BLaER1 treated with 17β-estradiol and CSF1 and Interleukin-3, amounts not matched to agents 10 nM and 100 nM (cell line): ENCODE results near the gene S1PR3.

Experiments used
- H3K27ac ChIP-seq, 11 experiments: shearing (Covaris generic); formaldehyde crosslinking; 2 replicates each; pipeline ENCODE4 v1.8.1; 2022
- H3K27me3 ChIP-seq, 11 experiments: shearing (Covaris generic); formaldehyde crosslinking; 2 replicates each; pipeline ENCODE4 v1.8.1; 2022
- H3K36me3 ChIP-seq, 11 experiments: shearing (Covaris generic); formaldehyde crosslinking; 2 replicates each; pipeline ENCODE4 v1.8.1; 2022
- H3K4me1 ChIP-seq, 10 experiments: shearing (Covaris generic); formaldehyde crosslinking; 2 replicates each; pipeline ENCODE4 v1.8.1; 2022
- H3K4me2 ChIP-seq, 11 experiments: shearing (Covaris generic); formaldehyde crosslinking; 2 replicates each; pipeline ENCODE4 v1.8.1; 2022
- H3K4me3 ChIP-seq, 10 experiments: shearing (Covaris generic); formaldehyde crosslinking; 2 replicates each; pipeline ENCODE4 v1.8.1; 2022
- H3K9ac ChIP-seq, 11 experiments: shearing (Covaris generic); formaldehyde crosslinking; 2 replicates each; pipeline ENCODE4 v1.8.1; 2022
- H3K9me3 ChIP-seq, 11 experiments: shearing (Covaris generic); formaldehyde crosslinking; replicated peaks in 1 of 11; 2 replicates each; pipeline ENCODE4 v1.8.1; 2022
- H4K20me1 ChIP-seq, 11 experiments: shearing (Covaris generic); formaldehyde crosslinking; 2 replicates each; pipeline ENCODE4 v1.8.1; 2022
- Cebpa-rat ChIP-seq, 11 experiments: shearing (Covaris generic); IDR thresholded peaks; 2 replicates each; pipeline ENCODE4 v1.8.1; 2022

The S1PR3 gene

DNA sequence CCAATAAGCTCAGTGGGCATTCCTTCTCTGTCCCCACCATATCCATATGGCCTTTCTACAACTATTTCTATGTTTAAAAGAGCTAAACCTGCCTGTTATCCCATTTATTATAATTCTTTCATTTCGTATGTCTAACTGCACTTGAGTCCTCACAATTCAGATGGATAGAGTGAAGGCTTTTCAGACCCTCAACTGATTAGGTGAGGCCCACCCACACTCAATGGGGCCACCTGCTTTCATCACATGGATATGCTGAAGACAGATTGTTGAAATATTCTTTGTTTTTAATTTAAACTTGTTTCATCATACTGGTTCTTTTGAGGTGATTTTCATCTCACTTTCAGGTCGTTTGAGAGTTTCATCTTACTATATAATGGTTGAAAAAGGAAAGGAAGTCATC, 5.7 kb upstream of the S1PR3 start:
- Histone ChIP-seq H3K27ac (no peak overlapping the region), H3K4me1 (peaks cover 14 to 23% (median 21%) of the 10 kb centered on the region in 10 experiments; a peak in 19 of 20 replicates), H3K9me3 (peaks cover 7 to 18% (median 11%) of the 10 kb centered on the region in 11 experiments; a peak in 19 of 22 replicates), H3K4me3 (no peak overlapping the region), H3K36me3 (no peaks in the 10 kb centered on the region), H3K27me3 (peaks cover 2 to 17% (median 10%) of the 10 kb centered on the region in 11 experiments; a peak in 20 of 22 replicates), H3K4me2 (no peak overlapping the region), H3K9ac (no peak overlapping the region), H4K20me1 (no peaks in the 10 kb centered on the region)
- no peak for TF ChIP-seq Cebpa-rat (IDR thresholded peaks at IDR 0.05)

GRCh38 chr9:88986776-88987175, 4.5 kb upstream of the S1PR3 start:
- H3K9ac ChIP-seq = no peak overlapping the region
- no peaks in the 10 kb centered on the region for H3K36me3 ChIP-seq
- TF ChIP-seq Cebpa-rat (IDR thresholded peaks at IDR 0.05) = no peak
- peaks cover 0 to 12% (median 4%) of the 10 kb centered on the region in 11 experiments; a peak in 6 of 22 replicates for H3K9me3 ChIP-seq
- H3K4me3 ChIP-seq = no peak overlapping the region
- H3K4me2 ChIP-seq = no peak overlapping the region
- H3K27ac ChIP-seq = no peak overlapping the region
- H4K20me1 ChIP-seq = no peaks in the 10 kb centered on the region
- peaks cover 12 to 27% (median 20%) of the 10 kb centered on the region in 11 experiments for H3K27me3 ChIP-seq
- peaks cover 18 to 29% (median 25%) of the 10 kb centered on the region in 10 experiments for H3K4me1 ChIP-seq

DNA sequence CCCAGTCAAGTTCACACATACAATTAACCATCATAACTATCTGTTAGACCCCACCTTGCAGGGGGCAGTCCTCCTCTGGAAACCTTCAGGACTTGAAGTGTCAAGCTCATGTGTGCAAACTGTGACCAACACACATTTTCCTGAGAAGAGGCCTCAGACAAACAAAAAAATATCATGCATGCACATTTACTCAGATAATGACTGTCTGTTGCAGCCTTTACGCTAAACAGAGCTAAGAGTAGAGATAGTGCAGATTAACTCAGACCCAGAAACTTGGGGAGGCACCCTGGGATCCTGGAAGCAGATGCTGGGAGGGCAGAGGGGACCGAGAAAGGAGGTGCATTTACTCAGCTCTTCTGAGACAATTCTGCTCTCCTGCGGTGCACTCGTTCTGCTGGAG, 3.6 kb upstream of the S1PR3 start:
- H3K27ac ChIP-seq = no peak overlapping the region

GRCh38 chr9:88988796-88989641, 2.2 kb upstream of the S1PR3 start:
- H3K9ac ChIP-seq = peak overlapping the region in 8 of 11 experiments; percentile 11 to 64 (median 40); a peak in 10 of 22 replicates
- peaks cover 23 to 49% (median 31%) of the 10 kb centered on the region in 10 experiments for H3K4me1 ChIP-seq
- 0 out of 22 replicates have a peak, but pooled peaks cover 0 to 6% (median 0%) of the 10 kb centered on the region in 11 experiments for H3K9me3 ChIP-seq
- H3K4me3 ChIP-seq = peak overlapping the region in 3 of 10 experiments; percentile 13 to 23 (median 16); a peak in 1 of 20 replicates
- peak overlapping the region in 9 of 11 experiments; percentile 38 to 76 (median 61); a peak in 18 of 22 replicates for H3K27ac ChIP-seq
- peaks cover 28 to 44% (median 35%) of the 10 kb centered on the region in 11 experiments for H3K27me3 ChIP-seq
- no peaks in the 10 kb centered on the region for H3K36me3 ChIP-seq
- no peak; a peak in 1 of 22 replicates for TF ChIP-seq Cebpa-rat (IDR thresholded peaks at IDR 0.05)
- H4K20me1 ChIP-seq = peaks cover 0 to 5% (median 0%) of the 10 kb centered on the region in 11 experiments; a peak in 3 of 22 replicates
- H3K4me2 ChIP-seq = peak overlapping the region; percentile 71 to 97 (median 90)

More for the DNA sequence above, 3.6 kb upstream of the S1PR3 start:
- Histone ChIP-seq H3K9ac (no peak overlapping the region), H3K36me3 (no peaks in the 10 kb centered on the region), H4K20me1 (no peaks in the 10 kb centered on the region), H3K4me3 (no peak overlapping the region), H3K9me3 (0 out of 22 replicates have a peak, but pooled peaks cover 0 to 6% (median 0%) of the 10 kb centered on the region in 11 experiments), H3K27me3 (peaks cover 21 to 36% (median 28%) of the 10 kb centered on the region in 11 experiments), H3K4me2 (no peak overlapping the region), H3K4me1 (peaks cover 23 to 38% (median 31%) of the 10 kb centered on the region in 10 experiments)
- TF ChIP-seq Cebpa-rat (IDR thresholded peaks at IDR 0.05) = no peak

DNA sequence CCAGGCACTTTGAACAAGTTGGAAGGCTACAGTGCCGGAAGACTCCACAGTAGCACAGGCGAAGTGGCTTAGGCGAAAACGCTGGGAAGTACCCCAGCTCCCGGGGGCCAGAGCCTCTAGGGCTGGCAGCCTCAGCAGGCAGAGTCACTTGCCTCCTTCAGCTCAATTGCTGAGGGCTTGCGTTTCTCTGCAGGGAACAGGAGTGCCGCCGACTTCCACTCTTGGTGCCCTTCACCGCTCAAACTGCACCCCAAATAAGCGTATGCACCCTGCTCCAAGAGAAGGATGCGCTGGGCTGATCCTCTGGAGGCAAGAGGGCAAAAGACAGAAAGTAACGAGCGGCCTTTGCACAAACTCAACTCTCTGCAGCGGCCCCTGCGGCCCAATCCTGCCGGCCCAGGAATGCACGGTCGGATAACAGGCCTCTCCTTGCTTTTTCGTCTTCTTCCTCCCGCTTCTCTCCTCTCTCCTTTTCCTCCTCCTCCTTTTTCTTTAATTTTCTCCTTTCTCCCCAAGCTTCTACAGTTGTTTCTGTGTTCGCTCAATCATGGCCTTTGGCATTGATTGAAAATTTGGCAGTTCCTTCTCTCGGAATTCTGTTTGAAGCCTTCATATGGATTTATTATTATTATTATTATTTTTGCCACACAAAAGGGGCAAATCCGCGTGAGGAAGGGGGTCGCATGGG, 1.1 kb upstream of the S1PR3 start:
- H3K9ac ChIP-seq = peak overlapping the region in 5 of 11 experiments; percentile 11 to 72 (median 63); a peak in 5 of 22 replicates
- H3K36me3 ChIP-seq = no peaks in the 10 kb centered on the region
- no peak for TF ChIP-seq Cebpa-rat (IDR thresholded peaks at IDR 0.05)
- H3K9me3 ChIP-seq = 0 out of 22 replicates have a peak, but pooled peaks cover 0 to 6% (median 0%) of the 10 kb centered on the region in 11 experiments
- peaks cover 28 to 54% (median 35%) of the 10 kb centered on the region in 11 experiments for H3K27me3 ChIP-seq
- H3K4me2 ChIP-seq = peak overlapping the region; percentile 75 to 97 (median 92)
- H3K4me3 ChIP-seq = peak overlapping the region in 4 of 10 experiments; percentile 66 to 82 (median 72); a peak in 7 of 20 replicates
- H4K20me1 ChIP-seq = peaks cover 0 to 10% (median 0%) of the 10 kb centered on the region in 11 experiments; a peak in 3 of 22 replicates
- H3K27ac ChIP-seq = peak overlapping the region in 6 of 11 experiments; percentile 38 to 76 (median 58); a peak in 10 of 22 replicates
- peaks cover 23 to 49% (median 31%) of the 10 kb centered on the region in 10 experiments for H3K4me1 ChIP-seq

DNA sequence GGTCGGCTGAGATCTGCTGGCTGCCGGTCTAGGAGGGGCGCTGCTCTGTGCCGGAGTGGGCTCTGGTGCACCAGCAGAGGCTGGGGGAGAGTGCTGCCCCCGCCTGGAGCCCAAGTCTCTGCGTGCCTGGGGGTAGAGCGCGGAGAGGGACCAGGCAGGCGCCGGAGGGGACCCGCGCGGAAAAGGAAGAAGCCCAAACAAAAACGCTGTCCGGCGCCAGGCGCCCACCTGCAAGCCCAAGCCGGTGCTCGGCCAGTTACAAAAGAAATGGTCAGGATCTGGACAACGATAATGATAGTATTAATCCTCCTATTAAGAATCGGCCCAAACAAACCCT, 571 bp upstream of the S1PR3 start:
- peak overlapping the region in 7 of 11 experiments; percentile 4 to 68 (median 28); a peak in 6 of 22 replicates for H3K27ac ChIP-seq
- H3K36me3 ChIP-seq = no peaks in the 10 kb centered on the region
- H3K9me3 ChIP-seq = 0 out of 22 replicates have a peak, but pooled peaks cover 0 to 6% (median 0%) of the 10 kb centered on the region in 11 experiments
- H3K4me1 ChIP-seq = peaks cover 23 to 49% (median 31%) of the 10 kb centered on the region in 10 experiments
- H3K4me2 ChIP-seq = peak overlapping the region; percentile 75 to 97 (median 92)
- peaks cover 0 to 10% (median 0%) of the 10 kb centered on the region in 11 experiments; a peak in 4 of 22 replicates for H4K20me1 ChIP-seq
- peaks cover 28 to 56% (median 35%) of the 10 kb centered on the region in 11 experiments for H3K27me3 ChIP-seq
- no peak for TF ChIP-seq Cebpa-rat (IDR thresholded peaks at IDR 0.05)
- peak overlapping the region in 9 of 11 experiments; percentile 9 to 72 (median 58); a peak in 15 of 22 replicates for H3K9ac ChIP-seq
- H3K4me3 ChIP-seq = peak overlapping the region in 9 of 10 experiments; percentile 33 to 82 (median 70); a peak in 18 of 20 replicates

DNA sequence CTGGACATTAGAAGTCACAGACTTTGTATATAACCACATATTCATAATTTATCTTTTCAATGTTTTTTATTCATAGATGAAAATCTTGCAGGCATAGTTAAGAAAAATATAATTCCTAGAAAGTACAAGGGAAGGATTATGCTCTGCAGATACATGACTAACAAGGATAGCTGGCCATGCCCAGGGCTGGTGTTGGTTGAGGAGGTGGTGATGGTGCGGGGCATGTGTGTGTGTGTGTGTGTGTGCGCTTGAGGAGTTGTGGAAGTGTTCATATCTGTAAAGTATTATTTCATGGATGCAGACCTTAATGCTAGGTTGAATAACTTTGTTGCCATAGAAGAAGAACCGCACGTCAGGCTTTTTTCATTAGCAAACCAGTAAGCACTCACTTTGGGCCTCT, 1.3 kb downstream of the S1PR3 start:
- H3K27ac ChIP-seq = no peak overlapping the region
- peak overlapping the region; percentile 90 to 99 (median 95); a peak in 15 of 22 replicates for H3K4me2 ChIP-seq

DNA sequence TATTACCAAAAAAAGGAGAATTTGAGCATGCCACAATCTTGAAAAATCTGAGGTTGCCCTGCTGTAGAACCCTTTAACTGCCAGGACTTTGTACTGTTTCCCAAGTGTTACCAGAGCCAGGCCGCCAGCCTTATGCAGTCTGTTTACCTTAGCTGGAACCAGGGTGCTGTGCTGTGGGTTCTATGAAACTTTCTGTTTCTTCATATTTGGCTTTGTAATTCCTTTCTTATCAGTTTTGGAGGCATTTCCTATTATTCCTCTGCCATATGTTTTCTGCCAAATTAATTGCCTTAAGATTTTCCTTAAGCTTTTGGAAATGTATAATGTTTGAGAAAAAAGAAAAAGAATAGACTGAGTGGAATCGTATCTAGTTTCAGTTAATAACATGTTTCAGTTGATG, 2.1 kb downstream of the S1PR3 start:
- Histone ChIP-seq H3K9ac (no peak overlapping the region), H3K4me1 (peaks cover 23 to 48% (median 31%) of the 10 kb centered on the region in 10 experiments), H3K27me3 (peaks cover 28 to 48% (median 35%) of the 10 kb centered on the region in 11 experiments), H3K27ac (no peak overlapping the region), H3K4me2 (peak overlapping the region in 1 of 11 experiments; percentile 96; a peak in 1 of 22 replicates), H3K36me3 (0 out of 22 replicates have a peak, but pooled peaks cover 0 to 5% (median 0%) of the 10 kb centered on the region in 11 experiments), H3K4me3 (no peak overlapping the region), H3K9me3 (no peaks in the 10 kb centered on the region), H4K20me1 (peaks cover 0 to 20% (median 0%) of the 10 kb centered on the region in 11 experiments; a peak in 4 of 22 replicates)
- TF ChIP-seq Cebpa-rat (IDR thresholded peaks at IDR 0.05) = no peak

More for the DNA sequence above, 1.3 kb downstream of the S1PR3 start:
- Histone ChIP-seq H3K27me3 (peaks cover 28 to 51% (median 35%) of the 10 kb centered on the region in 11 experiments), H4K20me1 (peaks cover 0 to 20% (median 0%) of the 10 kb centered on the region in 11 experiments; a peak in 4 of 22 replicates), H3K9ac (no peak overlapping the region), H3K4me3 (peak overlapping the region in 2 of 10 experiments; percentile 75 to 82; a peak in 4 of 20 replicates), H3K9me3 (0 out of 22 replicates have a peak, but pooled peaks cover 0 to 2% (median 0%) of the 10 kb centered on the region in 11 experiments), H3K4me1 (peaks cover 23 to 49% (median 31%) of the 10 kb centered on the region in 10 experiments), H3K36me3 (0 out of 22 replicates have a peak, but pooled peaks cover 0 to 2% (median 0%) of the 10 kb centered on the region in 11 experiments)
- TF ChIP-seq Cebpa-rat (IDR thresholded peaks at IDR 0.05) = no peak
